Stimulated activated naive CD4-positive, alpha-beta T cell (primary cell): ENCODE measurements around the gene HIC1.
"Not testable (repeated sequence)": the region's sequence is repeated elsewhere in the genome, so short reads cannot be mapped to it uniquely, and the experiment has no call there.

ENCODE experiments used
- DNase-seq, 6 experiments: peaks; one replicate each; lab custom pipeline; 2025; lab: John Stamatoyannopoulos, UW

Gene HIC1

GRCh38 chr17:2054512-2055291 lies at the start of gene HIC1:
Gene HIC1, plus strand, starts transcription at chr17:2055103. Its CDS starts 1,588 bp downstream, at chr17:2056691.
- peak; percentile 48 to 85 (median 64) for DNase-seq

- no peak for DNase-seq
These were observed 46.4 kb upstream of the HIC1 start for GRCh38 chr17:2008332-2009126.

- no peak for DNase-seq
These were observed 45.2 kb upstream of the HIC1 start for GRCh38 chr17:2009737-2010136.

GRCh38 chr17:2011411-2012371 lies 43.2 kb upstream of the HIC1 start:
- DNase-seq, result no peak

GRCh38 chr17:2012499-2012898 lies 42.4 kb upstream of the HIC1 start:
- no peak for DNase-seq

- not testable (repeated sequence) for DNase-seq
These were observed 41.5 kb upstream of the HIC1 start for GRCh38 chr17:2013220-2013993.

GRCh38 chr17:2013994-2014317 lies 40.9 kb upstream of the HIC1 start:
- DNase-seq, result no peak

GRCh38 chr17:2015314-2015713 lies 39.6 kb upstream of the HIC1 start:
- no peak for DNase-seq

GRCh38 chr17:2016494-2016893 lies 38.4 kb upstream of the HIC1 start:
- no peak for DNase-seq

GRCh38 chr17:2017274-2017941 lies 37.5 kb upstream of the HIC1 start:
- no peak for DNase-seq

- no peak for DNase-seq
These were observed 36.0 kb upstream of the HIC1 start for GRCh38 chr17:2018716-2019510.

- DNase-seq, result no peak
These were observed 35.2 kb upstream of the HIC1 start for GRCh38 chr17:2019723-2020122.

GRCh38 chr17:2020721-2021120 lies 34.2 kb upstream of the HIC1 start:
- DNase-seq, result no peak

- DNase-seq, result no peak
These were observed 32.2 kb upstream of the HIC1 start for GRCh38 chr17:2022647-2023240.

- DNase-seq, result no peak
These were observed 31.6 kb upstream of the HIC1 start for GRCh38 chr17:2023256-2023655.

GRCh38 chr17:2023692-2024571 lies 31.0 kb upstream of the HIC1 start:
- peak; percentile 17 to 60 (median 34) for DNase-seq

GRCh38 chr17:2024572-2025219 lies 30.2 kb upstream of the HIC1 start:
- DNase-seq, result no peak

GRCh38 chr17:2025220-2025621 lies 29.7 kb upstream of the HIC1 start, which contains the start of gene RTN4RL1:
Gene RTN4RL1, minus strand, starts transcription at chr17:2025334. Its CDS starts 469 bp downstream, at chr17:2024865.
- DNase-seq, result peak; percentile 51 to 76 (median 64)
